Measurements from ENCODE around the gene SERPINB8. TPM values are rescaled to one million over a fixed set of nuclear protein-coding genes. Genes with fewer than 3 reads are reported as not detected.

SERPINB8 gene
- total and polyA plus RNA-seq, 8 donors, result 1.2 to 15.3 (median 8.5) TPM

GRCh38 chr18:63947051-63947790 lies 22.7 kb upstream of the SERPINB8 start:
- intact Hi-C loops (cut with DNase I; ENCODE audit: low total_unique reads), result no loop called here
- DNase-seq, result no peak
- H3K27me3 ChIP-seq, result peaks cover 0 to 17% (median 5%) of the 10 kb centered on the region in 3 donors
- peaks cover 0 to 5% (median 0%) of the 10 kb centered on the region in 4 donors for H3K9me3 ChIP-seq
- H3K4me1 ChIP-seq, result peaks cover 5 to 12% (median 9%) of the 10 kb centered on the region in 4 donors
- H3K4me3 ChIP-seq, result no peak overlapping the region
- TF ChIP-seq POLR2AphosphoS5 (IDR thresholded peaks at IDR 0.05), result no peak
- no peak for TF ChIP-seq POLR2A (IDR thresholded peaks at IDR 0.05)
- TF ChIP-seq EP300 (IDR thresholded peaks at IDR 0.05), result no peak
- no peak for TF ChIP-seq CTCF (IDR thresholded peaks at IDR 0.05)
- no peak overlapping the region for H3K27ac ChIP-seq
- 67 to 78% (median 74%) methylated on average over 3 of the region's 3 CpGs for WGBS, 5 donors
- H3K36me3 ChIP-seq, result no peaks in the 10 kb centered on the region

GRCh38 chr18:63949068-63949737 lies 20.7 kb upstream of the SERPINB8 start, which contains the start of gene HMSD:
HMSD (plus strand) TSS chr18:63949301; CDS start chr18:63953456, 4,155 bp downstream.
- intact Hi-C loops (cut with DNase I; ENCODE audit: low total_unique reads), result no loop called here
- peak; percentile 61 to 68 for DNase-seq
- Histone ChIP-seq H3K9me3 (peaks cover 0 to 5% (median 0%) of the 10 kb centered on the region in 4 donors), H3K27ac (peak within 1 kb of the TSS in 1 of 5 donors; percentile 26), H3K4me3 (peak within 1 kb of the TSS; percentile 23 to 42 (median 33)), H3K36me3 (no peaks in the 10 kb centered on the region), H3K4me1 (peaks cover 5 to 12% (median 9%) of the 10 kb centered on the region in 4 donors), H3K27me3 (peaks cover 0 to 17% (median 5%) of the 10 kb centered on the region in 3 donors)
- 7 to 22% (median 11%) methylated on average over 32 to 35 of the region's 35 CpGs for WGBS, 5 donors
- TF ChIP-seq CTCF (IDR thresholded peaks at IDR 0.05), result peak in 4 of 7 experiments; percentile 5 to 44 (median 22)
- no peak for TF ChIP-seq POLR2AphosphoS5 (IDR thresholded peaks at IDR 0.05)
- no peak for TF ChIP-seq EP300 (IDR thresholded peaks at IDR 0.05)

- H3K4me1 ChIP-seq, result peaks cover 5 to 12% (median 9%) of the 10 kb centered on the region in 4 donors
- TF ChIP-seq CTCF (IDR thresholded peaks at IDR 0.05), result peak in 1 of 7 experiments; percentile 10
- TF ChIP-seq POLR2A (IDR thresholded peaks at IDR 0.05), result no peak
- no peak for TF ChIP-seq EP300 (IDR thresholded peaks at IDR 0.05)
- no peaks in the 10 kb centered on the region for H3K9me3 ChIP-seq
- no peaks in the 10 kb centered on the region for H3K36me3 ChIP-seq
- DNase-seq, result no peak
- no peak overlapping the region for H3K27ac ChIP-seq
- intact Hi-C loops (cut with DNase I; ENCODE audit: low total_unique reads), result no loop called here
- H3K27me3 ChIP-seq, result peaks cover 0 to 24% (median 13%) of the 10 kb centered on the region in 3 donors
- WGBS, 5 donors, result 63 to 70% (median 68%) methylated on average over 4 of the region's 4 CpGs
- H3K4me3 ChIP-seq, result no peak overlapping the region
Observed at GRCh38 chr18:63951302-63951705, 18.6 kb upstream of the SERPINB8 start.

- Histone ChIP-seq H3K9me3 (no peaks in the 10 kb centered on the region), H3K4me3 (no peak overlapping the region), H3K36me3 (no peaks in the 10 kb centered on the region), H3K4me1 (peaks cover 5 to 10% (median 7%) of the 10 kb centered on the region in 4 donors), H3K27ac (no peak overlapping the region), H3K27me3 (peaks cover 0 to 13% (median 13%) of the 10 kb centered on the region in 3 donors)
- no peak for TF ChIP-seq POLR2A (IDR thresholded peaks at IDR 0.05)
- TF ChIP-seq POLR2AphosphoS5 (IDR thresholded peaks at IDR 0.05), result no peak
- TF ChIP-seq CTCF (IDR thresholded peaks at IDR 0.05), result no peak
- no peak for TF ChIP-seq EP300 (IDR thresholded peaks at IDR 0.05)
- 57 to 74% (median 59%) methylated on average over 5 of the region's 5 CpGs for WGBS, 5 donors
- peak in 1 of 2 donors; percentile 38 for DNase-seq
- intact Hi-C loops (cut with DNase I; ENCODE audit: low total_unique reads), result no loop called here
Observed at GRCh38 chr18:63953811-63954210, 16.1 kb upstream of the SERPINB8 start.
